GM21717 (cell line): ENCODE measurements around the gene SLC25A21.

ENCODE experiments used
- ATAC-seq: cut with Tn5 transposase; IDR thresholded peaks from one replicate; pipeline ENCODE4 v1.9.1; 2021; ENCODE audit warnings: mild to moderate bottlenecking, moderate library complexity; ENCODE audit not compliant: unreplicated experiment

SLC25A21 gene

DNA sequence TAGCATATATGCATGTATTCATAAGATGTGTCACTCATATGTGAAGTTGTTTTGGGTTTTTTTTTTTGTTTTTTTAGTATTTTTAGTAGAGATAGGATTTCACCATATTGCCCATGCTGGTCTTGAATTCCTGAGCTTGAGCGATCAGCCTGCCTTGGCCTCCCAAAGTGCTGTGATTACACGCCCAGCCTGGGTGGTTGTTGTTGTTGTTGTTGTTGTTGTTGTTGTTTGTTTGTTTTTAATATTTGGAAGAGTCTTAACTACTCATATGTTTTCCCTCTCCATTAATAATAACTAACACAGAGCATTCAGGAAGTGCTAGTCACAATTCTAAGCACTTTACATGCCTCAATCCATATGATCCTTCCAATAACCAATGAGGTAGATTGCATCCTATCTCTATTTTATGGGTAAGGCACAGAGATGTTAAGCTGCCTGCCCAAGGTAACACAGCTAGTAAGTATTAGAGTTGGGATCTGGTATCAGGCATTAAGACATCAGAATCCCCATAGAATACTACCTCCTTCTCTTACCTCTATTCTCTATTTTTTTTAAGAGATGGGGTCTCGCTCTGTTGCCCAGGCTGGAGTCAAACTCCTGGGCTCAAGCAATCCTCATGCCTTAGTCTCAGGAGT lies 27.6 kb downstream of the SLC25A21 start:
- no peak for ATAC-seq

DNA sequence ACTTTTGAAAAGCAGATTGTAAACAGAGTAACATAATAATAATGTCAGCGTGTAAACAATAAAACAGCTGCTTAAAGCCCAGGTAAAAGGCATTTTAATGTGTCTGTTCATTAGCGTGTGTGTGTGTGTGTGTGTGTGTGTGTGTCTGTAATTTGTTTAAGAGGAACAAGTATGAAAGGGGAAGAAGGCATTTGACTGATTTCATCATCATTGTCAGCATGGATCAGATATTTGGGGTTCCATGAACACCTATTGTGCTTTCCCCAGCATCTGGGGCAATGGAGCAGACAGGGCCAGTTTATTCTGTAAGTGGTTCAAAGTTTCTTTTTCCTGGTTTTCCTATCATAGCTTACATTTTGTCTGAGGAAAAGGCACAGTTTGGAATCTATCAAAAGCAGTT lies 28.9 kb downstream of the SLC25A21 start:
- ATAC-seq, result no peak

GRCh38 chr14:37142835-37143401 lies 29.5 kb downstream of the SLC25A21 start:
- ATAC-seq, result no peak

DNA sequence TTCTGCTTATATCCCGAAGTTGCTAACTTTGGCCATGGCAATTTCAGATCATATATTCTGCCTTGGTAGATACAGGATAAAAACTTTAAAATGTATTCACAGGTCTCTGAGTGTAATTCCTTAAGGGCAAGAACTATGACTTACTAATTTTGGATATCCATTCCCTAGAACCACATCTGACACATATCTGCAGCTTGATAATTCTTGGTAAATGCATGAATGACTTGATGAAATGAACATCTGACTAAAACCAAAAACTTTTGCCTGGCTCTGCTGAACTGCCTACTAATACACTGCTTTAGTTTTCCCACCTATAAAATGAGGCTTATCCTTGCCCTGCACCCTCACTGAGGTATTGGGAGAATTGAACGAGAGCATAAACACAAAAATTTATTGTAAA lies 32.2 kb downstream of the SLC25A21 start:
- ATAC-seq, result no peak

- ATAC-seq, result no peak
These were observed 32.7 kb downstream of the SLC25A21 start for GRCh38 chr14:37139710-37140109.

- ATAC-seq, result no peak
These were observed 33.5 kb downstream of the SLC25A21 start for GRCh38 chr14:37138898-37139297.

- no peak for ATAC-seq
These were observed 39.0 kb downstream of the SLC25A21 start for GRCh38 chr14:37133284-37133913.

GRCh38 chr14:37131205-37131604 lies 41.2 kb downstream of the SLC25A21 start:
- ATAC-seq, result no peak

GRCh38 chr14:37129047-37129446 lies 43.4 kb downstream of the SLC25A21 start:
- no peak for ATAC-seq

- no peak for ATAC-seq
These were observed 47.8 kb downstream of the SLC25A21 start for GRCh38 chr14:37124614-37125013.

DNA sequence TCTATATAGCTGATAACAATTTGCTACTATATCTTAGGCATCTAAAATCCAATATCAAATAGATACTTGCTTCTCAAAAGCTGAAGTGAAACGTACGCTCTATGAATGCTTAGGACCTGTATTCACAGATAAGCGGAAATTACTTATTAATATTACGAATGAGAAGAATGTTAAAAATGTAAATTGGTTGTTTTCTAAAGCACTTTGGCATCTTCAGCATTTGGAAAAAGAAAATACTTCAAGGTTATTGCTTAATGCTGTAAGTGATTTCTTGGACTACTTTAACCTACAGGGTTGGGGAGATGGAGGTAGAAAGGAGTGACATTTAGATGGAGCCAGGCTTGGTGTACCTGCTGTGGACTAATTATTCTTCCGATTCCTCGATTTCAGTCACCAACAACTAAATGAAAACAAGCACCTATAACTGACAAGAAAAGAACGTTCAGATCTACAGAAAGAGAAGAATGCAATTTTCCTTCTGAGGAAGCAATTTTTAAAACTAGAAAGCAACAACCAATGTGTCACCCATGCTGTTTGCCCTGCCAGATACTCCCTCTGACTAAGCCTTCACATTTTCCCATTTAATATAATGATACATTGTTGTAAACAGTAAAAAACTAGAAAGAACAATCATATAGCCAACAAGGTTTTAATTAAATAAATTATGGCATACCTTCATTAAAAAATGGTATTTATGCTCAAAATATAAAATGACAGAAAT lies 49.3 kb downstream of the SLC25A21 start:
- ATAC-seq, result no peak

GRCh38 chr14:37122288-37122687 lies 50.1 kb downstream of the SLC25A21 start:
- no peak for ATAC-seq

DNA sequence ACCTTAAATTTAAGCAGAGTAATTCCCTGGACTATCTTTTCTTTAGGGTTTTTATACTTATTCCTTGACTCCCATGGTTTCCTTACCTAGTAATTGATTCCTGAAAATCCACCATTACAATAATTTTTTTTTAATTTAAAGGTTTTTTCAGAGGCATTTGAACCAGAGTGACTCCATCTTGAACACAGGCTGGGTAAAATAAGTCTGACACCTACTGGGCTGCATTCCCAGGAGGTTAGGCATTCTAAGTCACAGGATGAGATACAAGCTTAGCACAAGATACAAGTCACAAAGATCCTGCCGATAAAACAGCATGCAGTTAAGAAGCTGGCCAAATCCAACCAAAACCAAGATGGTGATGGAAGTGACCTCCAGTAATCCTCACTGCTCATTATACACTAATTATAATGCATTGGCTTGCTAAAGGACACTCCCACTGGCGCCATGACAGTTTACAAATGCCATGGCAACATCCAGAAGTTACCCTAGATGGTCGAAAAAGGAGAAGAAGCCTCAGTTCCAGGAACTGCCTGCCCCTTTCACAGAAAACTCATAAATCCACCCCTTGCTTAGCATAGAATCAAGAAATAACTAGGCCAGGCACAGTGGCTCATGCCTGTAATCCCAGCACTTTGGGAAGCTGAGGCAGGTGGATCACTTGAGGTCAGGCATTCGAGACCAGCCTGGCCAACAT lies 53.6 kb downstream of the SLC25A21 start:
- ATAC-seq, result no peak

DNA sequence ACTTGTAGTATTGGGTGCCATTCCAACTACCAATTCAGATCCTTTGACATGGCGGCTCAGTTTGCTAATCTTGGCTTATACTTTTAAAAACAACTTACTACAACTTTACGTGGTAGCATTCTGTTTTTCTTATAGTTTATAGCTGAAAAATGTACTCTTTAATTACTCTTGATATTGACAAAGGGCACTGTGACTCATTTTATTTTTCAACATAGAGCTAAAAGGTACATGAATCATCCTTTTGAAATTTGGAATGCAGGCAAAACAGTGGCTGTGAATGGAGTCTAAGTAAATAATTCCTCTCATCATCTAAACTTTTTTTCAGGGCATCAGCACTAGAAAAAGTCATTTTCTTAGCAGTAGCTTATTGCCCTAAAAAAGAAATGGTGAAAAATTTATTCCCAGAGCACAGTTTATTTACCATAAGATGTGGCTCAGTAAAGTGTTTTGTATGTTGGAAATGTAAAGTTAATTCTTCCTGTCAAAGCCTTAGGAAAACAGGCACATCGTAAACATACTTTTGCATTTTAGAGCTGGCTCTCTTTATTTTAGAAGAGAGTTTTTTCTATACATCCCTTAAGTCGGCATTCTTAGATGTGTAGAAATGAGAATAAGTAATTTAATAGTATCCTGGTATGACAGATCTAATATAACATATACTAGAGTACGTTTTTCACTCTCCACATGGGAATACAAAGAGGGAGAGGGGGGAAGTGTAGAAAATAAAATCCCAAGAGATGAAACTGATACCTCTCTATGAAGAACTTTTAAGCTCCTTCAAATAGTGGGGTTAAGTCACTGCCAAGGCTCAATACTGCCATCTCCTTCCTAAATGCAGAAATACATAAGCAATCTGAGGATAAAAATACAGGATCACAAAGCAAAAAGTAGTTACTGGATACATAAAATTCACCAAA lies 55.2 kb downstream of the SLC25A21 start:
- ATAC-seq, result no peak

DNA sequence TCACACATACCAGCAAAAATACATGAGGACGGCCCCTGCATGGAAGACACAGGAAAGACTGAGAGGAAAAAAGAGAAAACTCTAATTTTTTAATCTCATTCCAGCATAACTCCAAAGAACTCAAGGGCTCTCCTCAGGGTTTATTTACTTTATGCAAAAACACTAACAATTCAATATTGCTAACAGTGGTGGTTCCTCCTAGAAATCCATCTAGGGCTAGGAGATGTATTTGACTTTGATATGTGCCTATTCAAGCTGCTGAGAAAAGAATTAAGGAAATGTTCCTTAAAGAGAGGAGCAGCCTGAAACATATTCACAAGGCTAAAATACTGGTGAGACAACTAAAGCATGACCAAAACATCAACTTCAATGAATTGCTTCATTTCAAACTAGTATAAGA lies 57.0 kb downstream of the SLC25A21 start:
- no peak for ATAC-seq

- ATAC-seq, result no peak
These were observed 57.8 kb downstream of the SLC25A21 start for GRCh38 chr14:37114559-37114958.

GRCh38 chr14:37114002-37114401 lies 58.4 kb downstream of the SLC25A21 start:
- ATAC-seq, result no peak

- ATAC-seq, result no peak
These were observed 74.3 kb downstream of the SLC25A21 start for GRCh38 chr14:37098132-37098531.

- no peak for ATAC-seq
These were observed 77.9 kb downstream of the SLC25A21 start for GRCh38 chr14:37094502-37094901.

GRCh38 chr14:37093364-37093763 lies 79.0 kb downstream of the SLC25A21 start:
- ATAC-seq, result no peak
